ENCODE results near the gene NRAP. TPM values are rescaled to one million over a fixed set of nuclear protein-coding genes. Genes with fewer than 3 reads are reported as not detected.

The NRAP gene
- total and polyA plus RNA-seq, 2 of the 8 experiments (the other 6 are each of a cell fraction or from before 2014, with no cell fraction given): not detected

GRCh38 chr10:113657544-113657943, 6.3 kb downstream of the NRAP start (continued):
- TF ChIP-seq CBX5 (IDR thresholded peaks at IDR 0.05; ENCODE audit: low read depth, low read length) (no peak), TAF7 (optimal IDR thresholded peaks at IDR 0.05; ENCODE audit: borderline replicate concordance, low read depth, low read length) (no peak), PHF8 (conservative IDR thresholded peaks at IDR 0.05; ENCODE audit: low read depth, low read length) (no peak), POLR2A (IDR thresholded peaks at IDR 0.05; ENCODE audit: control extremely low read depth in 1 of 2, low read depth in 2 of 2, low read length in 2 of 2) (no peak), EGR1 (IDR thresholded peaks at IDR 0.05; ENCODE audit: borderline replicate concordance, low read depth, low read length) (no peak)
